IPS-18a (cell line): ENCODE measurements around the gene OGFRL1.
A peak's percentile ranks its signal among the peaks of the same experiment; 100 is the strongest.

Experiments used
- H3K27ac ChIP-seq: one replicate; pipeline ENCODE4 v1.5.1; 2013; ENCODE audit warnings: low read length
- H3K27me3 ChIP-seq: one replicate; pipeline ENCODE4 v1.6.1; 2013; ENCODE audit warnings: mild to moderate bottlenecking, low read length; ENCODE audit not compliant: control insufficient read depth, insufficient read depth
- H3K36me3 ChIP-seq: one replicate; pipeline ENCODE4 v1.6.1; 2013; ENCODE audit warnings: low read depth, low read length; ENCODE audit not compliant: control insufficient read depth
- H3K4me1 ChIP-seq: one replicate; pipeline ENCODE4 v1.6.1; 2013; ENCODE audit warnings: low read depth, low read length; ENCODE audit not compliant: control insufficient read depth
- H3K4me3 ChIP-seq: one replicate; pipeline ENCODE4 v1.5.1; 2013; ENCODE audit warnings: low read length
- H3K9ac ChIP-seq: one replicate; pipeline ENCODE4 v1.6.1; 2013; ENCODE audit warnings: mild to moderate bottlenecking, low read length, moderate library complexity
- H3K9me3 ChIP-seq: one replicate; pipeline ENCODE4 v1.6.1; 2013; ENCODE audit warnings: low read depth, low read length; ENCODE audit not compliant: control insufficient read depth

The OGFRL1 gene

GRCh38 chr6:71288228-71289038 is at the start of gene OGFRL1:
OGFRL1 (plus strand) TSS chr6:71288811; CDS start chr6:71288937, 126 bp downstream.
- peak within 1 kb of the TSS; percentile 34 for H3K9ac ChIP-seq
- H3K27me3 ChIP-seq, result no peaks in the 10 kb centered on the region
- H3K27ac ChIP-seq, result no peak within 1 kb of the TSS
- peak within 1 kb of the TSS; percentile 61 for H3K4me3 ChIP-seq
- no peaks in the 10 kb centered on the region for H3K36me3 ChIP-seq
- H3K4me1 ChIP-seq, result peaks cover 7% of the 10 kb centered on the region
- no peaks in the 10 kb centered on the region for H3K9me3 ChIP-seq

DNA sequence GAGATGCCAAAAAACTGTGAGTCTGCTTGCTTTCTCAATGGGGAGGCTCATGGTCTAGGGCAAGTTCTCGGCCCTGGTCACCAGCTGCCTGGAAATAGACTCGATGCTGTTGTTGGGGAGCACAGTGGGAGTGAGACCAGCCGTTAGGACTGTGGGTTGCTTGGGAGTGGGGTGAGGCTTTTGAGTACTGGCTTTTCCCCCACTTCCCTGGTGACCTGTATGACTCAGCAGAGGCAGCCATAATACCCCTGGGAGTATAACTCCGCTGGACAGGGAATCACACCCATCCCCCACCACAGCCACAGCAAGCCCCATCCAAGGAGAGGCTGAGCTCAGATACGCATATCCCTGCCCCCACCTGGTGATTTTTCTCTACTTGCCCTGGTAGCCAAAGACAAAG is 48.9 kb upstream of the OGFRL1 start:
- Histone ChIP-seq H3K9ac (no peak overlapping the region), H3K4me3 (no peak overlapping the region), H3K9me3 (no peaks in the 10 kb centered on the region), H3K36me3 (no peaks in the 10 kb centered on the region), H3K27me3 (no peaks in the 10 kb centered on the region), H3K27ac (no peak overlapping the region), H3K4me1 (peaks cover 7% of the 10 kb centered on the region)

DNA sequence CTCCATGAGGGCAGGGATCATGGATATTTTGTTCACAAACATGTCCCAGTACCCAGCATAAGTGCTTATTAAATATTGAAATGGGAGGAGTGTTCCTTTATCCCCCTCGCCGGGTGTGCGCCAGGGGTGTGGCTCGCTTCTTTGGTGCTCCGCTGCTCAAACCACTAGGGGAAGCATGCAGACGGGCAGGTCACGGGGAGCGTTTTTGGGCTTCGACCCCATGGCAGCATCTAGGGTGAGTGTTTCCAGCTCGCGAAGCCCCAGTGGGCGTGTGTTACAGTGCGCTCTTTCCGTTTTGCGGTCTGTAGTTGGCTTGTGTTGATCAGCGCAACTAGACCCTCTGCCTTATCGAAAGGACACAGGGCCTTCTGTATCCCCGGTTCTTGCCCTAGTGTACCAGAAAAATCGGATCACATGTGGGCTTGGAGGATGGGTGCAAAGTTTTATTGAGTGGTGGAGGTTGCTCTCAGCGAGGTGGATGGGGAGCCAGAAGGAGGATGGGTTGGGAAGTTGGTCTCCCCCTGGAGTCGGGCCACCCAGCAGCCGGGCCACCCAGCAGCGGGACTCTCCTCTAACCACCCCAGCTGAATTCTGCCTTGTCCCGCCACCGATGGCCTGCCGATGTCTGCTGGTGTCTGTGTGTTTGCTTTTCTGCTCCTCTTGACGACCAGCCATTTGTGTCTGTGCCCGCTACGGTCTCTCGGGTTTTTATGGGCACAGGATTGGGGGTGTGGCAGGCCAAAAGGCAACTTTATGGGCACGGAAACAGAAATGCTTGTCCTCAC is 43.2 kb upstream of the OGFRL1 start:
- no peak overlapping the region for H3K27ac ChIP-seq

GRCh38 chr6:71246596-71246995 is 42.0 kb upstream of the OGFRL1 start:
- Histone ChIP-seq H3K27me3 (no peaks in the 10 kb centered on the region), H3K36me3 (no peaks in the 10 kb centered on the region), H3K4me3 (no peak overlapping the region), H3K27ac (no peak overlapping the region), H3K4me1 (no peaks in the 10 kb centered on the region), H3K9me3 (no peaks in the 10 kb centered on the region), H3K9ac (no peak overlapping the region)

More for the DNA sequence above, 43.2 kb upstream of the OGFRL1 start:
- no peak overlapping the region for H3K9ac ChIP-seq
- no peaks in the 10 kb centered on the region for H3K27me3 ChIP-seq
- H3K4me3 ChIP-seq, result no peak overlapping the region
- H3K36me3 ChIP-seq, result no peaks in the 10 kb centered on the region
- H3K4me1 ChIP-seq, result no peaks in the 10 kb centered on the region
- no peaks in the 10 kb centered on the region for H3K9me3 ChIP-seq

DNA sequence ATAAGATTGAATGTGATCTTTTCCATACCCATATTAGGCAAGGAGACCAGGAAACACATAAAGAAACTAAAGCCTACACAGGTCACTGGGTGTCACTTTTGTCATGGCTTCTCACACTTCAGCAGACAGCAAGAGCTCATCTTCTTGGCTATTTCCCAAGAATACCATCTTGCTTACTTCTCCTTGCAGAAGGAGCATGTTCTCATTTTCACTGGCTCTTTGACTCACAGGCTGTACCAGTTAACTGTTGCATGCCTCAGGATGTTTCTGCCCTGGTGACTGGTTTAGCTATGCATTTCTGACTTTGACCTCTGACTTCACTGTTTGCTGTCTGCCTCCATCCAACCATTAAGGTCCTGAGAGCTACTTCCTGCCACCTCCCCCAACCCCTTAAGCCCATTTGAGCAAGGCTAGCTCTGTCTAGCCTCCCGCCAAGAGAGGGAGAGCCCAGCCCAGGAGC is 40.3 kb upstream of the OGFRL1 start:
- Histone ChIP-seq H3K9ac (no peak overlapping the region), H3K9me3 (no peaks in the 10 kb centered on the region), H3K4me3 (no peak overlapping the region), H3K36me3 (no peaks in the 10 kb centered on the region), H3K27ac (no peak overlapping the region), H3K4me1 (peaks cover 12% of the 10 kb centered on the region), H3K27me3 (no peaks in the 10 kb centered on the region)

- no peaks in the 10 kb centered on the region for H3K36me3 ChIP-seq
- no peaks in the 10 kb centered on the region for H3K27me3 ChIP-seq
- H3K4me1 ChIP-seq, result peaks cover 16% of the 10 kb centered on the region
- H3K9ac ChIP-seq, result no peak overlapping the region
- no peaks in the 10 kb centered on the region for H3K9me3 ChIP-seq
- H3K27ac ChIP-seq, result no peak overlapping the region
- H3K4me3 ChIP-seq, result no peak overlapping the region
Measured at GRCh38 chr6:71248878-71249544, 39.6 kb upstream of the OGFRL1 start.

DNA sequence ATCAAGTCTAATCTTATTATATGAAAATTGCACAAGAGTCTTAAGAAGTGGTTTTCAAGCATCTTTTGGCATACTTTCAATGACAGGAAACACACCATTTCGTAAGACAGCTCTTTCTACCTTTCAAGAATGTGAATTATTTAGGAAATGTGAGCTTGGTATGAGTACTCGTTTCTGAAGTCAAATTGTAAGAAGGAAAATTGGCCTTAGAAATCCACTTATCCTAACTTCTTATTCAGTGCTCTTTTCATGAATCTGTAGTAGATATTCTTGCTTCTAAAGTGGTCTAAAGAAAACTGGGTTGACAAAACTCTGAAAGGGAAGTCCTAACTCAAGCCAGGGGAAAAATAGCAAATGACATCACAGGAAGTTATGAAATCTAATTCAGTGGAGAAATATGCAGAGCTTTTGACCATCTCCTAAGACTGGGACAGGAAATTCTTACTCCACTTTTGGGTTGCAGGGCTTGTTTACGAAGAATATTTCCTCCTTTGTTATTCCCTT is 38.5 kb upstream of the OGFRL1 start:
- H3K4me1 ChIP-seq, result peaks cover 22% of the 10 kb centered on the region
- H3K4me3 ChIP-seq, result no peak overlapping the region
- H3K27me3 ChIP-seq, result no peaks in the 10 kb centered on the region
- H3K9me3 ChIP-seq, result no peaks in the 10 kb centered on the region
- H3K36me3 ChIP-seq, result no peaks in the 10 kb centered on the region
- H3K27ac ChIP-seq, result no peak overlapping the region
- H3K9ac ChIP-seq, result no peak overlapping the region

- no peaks in the 10 kb centered on the region for H3K36me3 ChIP-seq
- H3K9me3 ChIP-seq, result no peaks in the 10 kb centered on the region
- H3K27me3 ChIP-seq, result no peaks in the 10 kb centered on the region
- peaks cover 22% of the 10 kb centered on the region for H3K4me1 ChIP-seq
- no peak overlapping the region for H3K9ac ChIP-seq
- H3K4me3 ChIP-seq, result no peak overlapping the region
- no peak overlapping the region for H3K27ac ChIP-seq
Measured at GRCh38 chr6:71252410-71252809, 36.2 kb upstream of the OGFRL1 start.

GRCh38 chr6:71252960-71253359 is 35.7 kb upstream of the OGFRL1 start:
- H3K27ac ChIP-seq, result no peak overlapping the region
- no peaks in the 10 kb centered on the region for H3K9me3 ChIP-seq
- H3K27me3 ChIP-seq, result no peaks in the 10 kb centered on the region
- H3K4me3 ChIP-seq, result no peak overlapping the region
- H3K36me3 ChIP-seq, result no peaks in the 10 kb centered on the region
- no peak overlapping the region for H3K9ac ChIP-seq
- H3K4me1 ChIP-seq, result peaks cover 22% of the 10 kb centered on the region

DNA sequence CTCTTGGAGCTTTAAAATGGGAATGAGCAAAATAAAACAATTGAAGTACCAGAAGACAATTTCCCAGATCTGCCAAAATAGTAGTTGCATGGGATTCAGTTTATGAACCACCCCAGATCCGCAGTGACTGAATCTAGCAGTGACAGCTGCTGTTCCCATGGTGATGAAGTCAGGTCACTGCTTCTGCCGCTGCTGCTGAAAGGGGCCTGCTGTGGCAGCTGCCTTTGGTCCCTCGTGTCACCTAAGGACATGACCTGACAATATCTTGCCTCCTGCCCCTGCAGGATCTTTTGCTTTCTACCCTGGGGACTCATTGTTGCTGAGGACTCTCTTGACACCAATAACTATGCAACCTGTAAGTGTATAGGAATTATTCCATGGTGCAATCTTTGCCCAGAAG is 34.3 kb upstream of the OGFRL1 start:
- Histone ChIP-seq H3K9me3 (no peaks in the 10 kb centered on the region), H3K4me1 (peaks cover 22% of the 10 kb centered on the region), H3K9ac (no peak overlapping the region), H3K27me3 (no peaks in the 10 kb centered on the region), H3K4me3 (no peak overlapping the region), H3K27ac (no peak overlapping the region), H3K36me3 (no peaks in the 10 kb centered on the region)
